GM21526 (cell line): ENCODE results near the gene MAU2.
A peak's percentile ranks its signal among the peaks of the same experiment; 100 is the strongest.
"Not testable (repeated sequence)": the region's sequence is repeated elsewhere in the genome, so short reads cannot be mapped to it uniquely, and the experiment has no call there.

ENCODE experiments used
- ATAC-seq: cut with Tn5 transposase; IDR thresholded peaks from one replicate; pipeline ENCODE4 v1.9.1; 2021; ENCODE audit warnings: moderate library complexity; ENCODE audit not compliant: unreplicated experiment, low FRiP score

Gene MAU2

GRCh38 chr19:19343762-19344161, 23.1 kb downstream of the MAU2 start:
- no peak for ATAC-seq

- ATAC-seq: no peak
These were observed 24.6 kb downstream of the MAU2 start for GRCh38 chr19:19345232-19345631.

GRCh38 chr19:19345970-19346369, 25.3 kb downstream of the MAU2 start:
- ATAC-seq: no peak

GRCh38 chr19:19347401-19348110, 26.9 kb downstream of the MAU2 start:
- no peak for ATAC-seq

GRCh38 chr19:19348266-19348665, 27.6 kb downstream of the MAU2 start:
- ATAC-seq: no peak

GRCh38 chr19:19349365-19349764, 28.7 kb downstream of the MAU2 start:
- ATAC-seq: no peak

- not testable (repeated sequence) for ATAC-seq
These were observed 30.1 kb downstream of the MAU2 start for GRCh38 chr19:19350756-19351155.

GRCh38 chr19:19352823-19353222, 32.2 kb downstream of the MAU2 start:
- ATAC-seq: no peak

GRCh38 chr19:19354007-19354406, 33.4 kb downstream of the MAU2 start:
- ATAC-seq: no peak

- ATAC-seq: no peak
These were observed 34.3 kb downstream of the MAU2 start for GRCh38 chr19:19354932-19355331.

- no peak for ATAC-seq
These were observed 35.0 kb downstream of the MAU2 start for GRCh38 chr19:19355606-19356139.

- no peak for ATAC-seq
These were observed 35.9 kb downstream of the MAU2 start for GRCh38 chr19:19356500-19356899.

GRCh38 chr19:19356901-19357566, 36.4 kb downstream of the MAU2 start:
- ATAC-seq: no peak

GRCh38 chr19:19361075-19361594, 40.5 kb downstream of the MAU2 start:
- peak; percentile 55 for ATAC-seq

GRCh38 chr19:19362075-19362474, 41.4 kb downstream of the MAU2 start:
- no peak for ATAC-seq

- peak; percentile 53 for ATAC-seq
These were observed 46.1 kb downstream of the MAU2 start for GRCh38 chr19:19366434-19367396.

GRCh38 chr19:19368087-19368486, 47.5 kb downstream of the MAU2 start:
- no peak for ATAC-seq

GRCh38 chr19:19371059-19371458, 50.4 kb downstream of the MAU2 start:
- no peak for ATAC-seq

- peak; percentile 77 for ATAC-seq
These were observed 52.2 kb downstream of the MAU2 start for GRCh38 chr19:19372656-19373416.

GRCh38 chr19:19379527-19379926, 58.9 kb downstream of the MAU2 start:
- ATAC-seq: no peak
